ENCODE data around the gene PBX2.

Gene PBX2

GRCh38 chr6:32174416-32174815 is 15.6 kb downstream of the PBX2 start:
- no peak for DNase-seq (ENCODE audit: low read depth in 3 of 3)

DNA sequence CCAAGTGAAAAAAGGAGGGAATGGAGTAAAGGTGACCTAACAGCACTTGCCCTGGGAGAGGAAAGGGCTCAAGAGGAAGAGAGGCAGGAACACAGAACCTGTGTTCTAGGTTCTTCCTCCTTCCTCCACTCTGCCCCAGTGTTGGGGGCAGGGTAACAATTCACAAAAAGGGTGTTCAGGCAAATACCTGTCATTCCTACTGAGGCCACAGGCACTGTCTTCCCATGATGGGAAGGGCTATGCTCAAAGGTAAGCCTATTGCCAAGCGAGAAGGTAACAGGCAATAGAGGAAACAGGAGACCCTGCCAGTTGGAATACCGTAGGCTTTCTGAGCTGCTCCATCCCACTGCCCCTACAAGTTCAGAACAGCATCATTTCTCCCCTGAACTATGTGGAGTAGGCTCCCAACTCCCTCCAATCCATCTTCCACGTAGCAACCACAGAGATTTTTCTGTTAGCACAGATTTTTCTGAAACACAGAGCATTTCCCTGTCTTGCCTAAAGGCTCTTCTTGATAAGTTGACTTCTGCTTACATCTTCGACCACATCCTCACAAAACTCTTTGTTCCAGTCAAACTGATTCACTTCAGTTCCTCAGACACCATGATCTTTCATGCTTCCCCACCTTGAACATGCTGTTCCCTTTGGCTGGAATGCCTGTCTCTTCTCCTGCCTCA is 16.8 kb downstream of the PBX2 start:
- no peak for DNase-seq (ENCODE audit: low read depth in 3 of 3)

- no peak for DNase-seq (ENCODE audit: low read depth in 3 of 3)
These were observed 18.8 kb downstream of the PBX2 start for GRCh38 chr6:32171234-32171633.

DNA sequence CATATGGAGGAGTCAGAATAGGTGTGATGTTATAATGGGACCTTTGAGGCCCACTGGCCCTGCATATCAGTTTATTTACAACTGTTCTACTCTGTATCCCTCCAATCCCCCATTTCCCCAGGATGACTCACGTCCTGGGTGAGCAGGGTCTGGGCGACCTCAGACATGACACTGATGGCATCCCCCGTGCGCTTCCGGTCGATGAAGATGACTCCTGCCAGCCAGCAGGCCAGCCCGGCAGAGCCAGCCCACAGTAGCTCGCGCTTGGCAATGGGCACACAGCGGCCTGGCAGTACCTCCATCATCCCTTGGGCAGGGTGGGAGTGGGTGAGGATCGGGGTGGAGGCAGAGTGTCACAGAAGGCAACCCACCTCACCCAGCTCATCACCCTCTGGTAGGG is 19.7 kb downstream of the PBX2 start:
- DNase-seq (ENCODE audit: low read depth in 3 of 3), result no peak

- DNase-seq (ENCODE audit: low read depth in 3 of 3), result no peak
These were observed 21.0 kb downstream of the PBX2 start for GRCh38 chr6:32168807-32169591.

- no peak for DNase-seq (ENCODE audit: low read depth in 3 of 3)
These were observed 21.7 kb downstream of the PBX2 start for GRCh38 chr6:32168350-32168749.

- no peak for DNase-seq (ENCODE audit: low read depth in 3 of 3)
These were observed 22.2 kb downstream of the PBX2 start for GRCh38 chr6:32167761-32168262.

DNA sequence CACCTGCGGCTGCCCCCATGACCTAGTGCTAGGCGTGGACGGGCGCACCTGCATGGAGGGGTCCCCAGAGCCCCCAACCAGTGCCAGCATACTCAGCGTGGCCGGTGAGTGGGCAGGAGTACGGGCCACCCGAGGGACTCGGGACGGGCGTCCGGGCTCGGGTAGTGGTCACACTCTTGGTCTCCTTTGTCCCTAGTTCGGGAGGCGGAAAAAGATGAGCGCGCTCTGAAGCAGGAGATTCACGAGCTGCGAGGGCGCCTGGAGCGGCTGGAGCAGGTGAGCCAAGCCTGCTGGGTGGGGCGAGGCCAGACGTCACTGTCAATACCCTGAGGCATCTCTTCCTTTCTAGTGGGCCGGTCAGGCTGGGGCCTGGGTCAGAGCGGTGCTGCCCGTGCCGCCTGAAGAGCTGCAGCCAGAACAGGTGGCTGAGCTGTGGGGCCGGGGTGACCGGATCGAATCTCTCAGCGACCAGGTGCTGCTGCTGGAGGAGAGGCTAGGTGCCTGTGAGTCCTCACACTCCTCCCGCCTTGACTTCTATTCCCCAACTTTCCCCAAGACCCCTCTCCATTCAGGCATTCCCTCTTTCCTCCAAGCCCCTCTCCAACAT is 22.7 kb downstream of the PBX2 start:
- no peak for DNase-seq (ENCODE audit: low read depth in 3 of 3)

DNA sequence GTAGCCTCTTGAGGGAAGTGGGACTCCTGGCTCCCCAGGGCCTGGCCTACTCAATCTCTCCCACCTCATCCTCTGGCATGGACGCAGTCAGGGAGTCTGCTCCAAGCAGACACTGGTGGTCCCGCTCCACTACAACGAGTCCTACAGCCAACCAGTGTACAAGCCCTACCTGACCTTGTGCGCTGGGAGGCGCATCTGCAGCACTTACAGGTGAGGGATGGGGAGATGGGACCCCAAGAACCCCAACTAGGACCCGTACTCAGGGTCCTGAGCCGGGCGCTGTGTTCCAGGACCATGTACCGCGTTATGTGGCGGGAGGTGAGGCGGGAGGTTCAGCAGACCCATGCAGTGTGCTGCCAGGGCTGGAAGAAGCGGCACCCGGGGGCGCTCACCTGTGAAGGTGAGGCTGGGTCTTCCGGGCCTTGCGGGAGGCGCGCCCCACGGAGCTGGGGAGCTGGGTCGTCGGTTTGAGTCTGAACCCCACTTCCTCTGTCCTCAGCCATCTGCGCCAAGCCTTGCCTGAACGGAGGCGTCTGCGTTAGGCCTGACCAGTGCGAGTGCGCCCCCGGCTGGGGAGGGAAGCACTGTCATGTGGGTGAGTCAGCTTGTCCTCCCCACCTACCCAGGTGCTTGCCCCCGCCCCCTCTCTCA is 23.5 kb downstream of the PBX2 start:
- no peak for DNase-seq (ENCODE audit: low read depth in 3 of 3)

DNA sequence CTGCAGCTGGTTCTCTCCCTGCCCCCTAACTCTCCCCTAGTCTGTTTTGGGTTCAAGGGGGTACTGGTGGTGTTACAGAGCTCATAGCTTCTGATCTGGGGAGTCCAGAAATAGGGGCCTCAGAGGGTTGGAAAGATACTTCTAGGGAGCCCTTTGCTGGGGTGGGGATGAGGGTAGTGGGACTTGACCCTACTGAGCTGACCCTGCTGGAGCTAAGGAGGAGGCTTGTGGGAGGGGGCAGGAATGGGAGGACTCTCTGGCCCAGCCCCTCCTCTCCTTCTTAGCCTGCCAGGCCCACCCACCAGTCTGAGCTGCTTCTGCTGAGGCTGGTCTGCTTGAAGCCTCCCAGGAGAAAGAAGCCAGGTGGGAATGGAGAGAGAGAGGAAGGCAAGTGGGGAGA is 25.7 kb downstream of the PBX2 start, which contains the start of gene EGFL8:
EGFL8 (plus strand) TSS at position 301 of the 400 bp plus-strand sequence. CDS start 1,571 bp downstream, outside the sequence.
- no peak for DNase-seq (ENCODE audit: low read depth in 3 of 3)

GRCh38 chr6:32163559-32164258 is 26.3 kb downstream of the PBX2 start:
- DNase-seq (ENCODE audit: low read depth in 3 of 3), result no peak

DNA sequence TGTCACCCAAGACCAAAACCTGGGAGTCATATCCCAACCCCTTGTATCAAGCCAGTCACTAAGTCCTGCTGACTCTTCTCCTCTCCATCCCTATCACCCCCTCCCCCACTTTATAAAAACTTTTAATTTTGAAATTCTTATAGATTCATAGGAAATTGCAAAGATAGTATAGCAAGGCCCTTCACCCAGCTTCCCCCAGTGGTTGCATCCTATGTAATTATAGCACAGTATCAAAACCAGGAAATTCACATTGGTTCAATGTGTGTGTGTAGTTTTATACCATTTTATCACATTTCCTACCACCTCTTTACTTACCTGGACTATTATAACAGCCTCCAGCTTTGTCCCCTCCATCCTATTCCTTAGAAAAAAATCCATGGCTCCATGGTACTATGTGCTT is 31.9 kb downstream of the PBX2 start:
- no peak for DNase-seq (ENCODE audit: low read depth in 3 of 3)

- DNase-seq (ENCODE audit: low read depth in 3 of 3), result no peak
These were observed 33.1 kb downstream of the PBX2 start for GRCh38 chr6:32156891-32157290.

DNA sequence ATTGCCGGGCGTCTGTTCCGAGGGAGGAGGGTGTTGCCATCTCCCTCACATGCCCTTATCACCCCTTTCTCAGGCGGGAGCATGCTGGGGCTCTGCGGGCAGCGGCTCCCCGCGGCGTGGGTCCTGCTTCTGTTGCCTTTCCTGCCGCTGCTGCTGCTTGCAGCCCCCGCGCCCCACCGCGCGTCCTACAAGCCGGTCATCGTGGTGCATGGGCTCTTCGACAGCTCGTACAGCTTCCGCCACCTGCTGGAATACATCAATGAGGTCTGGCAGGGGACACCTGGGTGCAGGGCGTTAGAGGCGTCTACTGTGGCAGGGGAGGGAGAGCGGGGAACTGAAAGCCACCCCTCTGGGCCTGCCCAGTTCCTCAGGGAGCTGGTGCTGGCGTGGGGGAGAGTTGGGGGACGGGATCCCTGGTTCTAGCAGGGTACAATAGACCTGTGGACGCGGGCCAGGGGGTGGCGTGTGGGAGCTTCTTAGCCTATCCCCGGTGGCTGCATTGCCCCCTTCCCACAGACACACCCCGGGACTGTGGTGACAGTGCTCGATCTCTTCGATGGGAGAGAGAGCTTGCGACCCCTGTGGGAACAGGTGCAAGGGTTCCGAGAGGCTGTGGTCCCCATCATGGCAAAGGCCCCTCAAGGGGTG is 35.4 kb downstream of the PBX2 start:
- peak in 2 of 3 experiments; percentile 28 to 60 for DNase-seq (ENCODE audit: low read depth in 3 of 3)

DNA sequence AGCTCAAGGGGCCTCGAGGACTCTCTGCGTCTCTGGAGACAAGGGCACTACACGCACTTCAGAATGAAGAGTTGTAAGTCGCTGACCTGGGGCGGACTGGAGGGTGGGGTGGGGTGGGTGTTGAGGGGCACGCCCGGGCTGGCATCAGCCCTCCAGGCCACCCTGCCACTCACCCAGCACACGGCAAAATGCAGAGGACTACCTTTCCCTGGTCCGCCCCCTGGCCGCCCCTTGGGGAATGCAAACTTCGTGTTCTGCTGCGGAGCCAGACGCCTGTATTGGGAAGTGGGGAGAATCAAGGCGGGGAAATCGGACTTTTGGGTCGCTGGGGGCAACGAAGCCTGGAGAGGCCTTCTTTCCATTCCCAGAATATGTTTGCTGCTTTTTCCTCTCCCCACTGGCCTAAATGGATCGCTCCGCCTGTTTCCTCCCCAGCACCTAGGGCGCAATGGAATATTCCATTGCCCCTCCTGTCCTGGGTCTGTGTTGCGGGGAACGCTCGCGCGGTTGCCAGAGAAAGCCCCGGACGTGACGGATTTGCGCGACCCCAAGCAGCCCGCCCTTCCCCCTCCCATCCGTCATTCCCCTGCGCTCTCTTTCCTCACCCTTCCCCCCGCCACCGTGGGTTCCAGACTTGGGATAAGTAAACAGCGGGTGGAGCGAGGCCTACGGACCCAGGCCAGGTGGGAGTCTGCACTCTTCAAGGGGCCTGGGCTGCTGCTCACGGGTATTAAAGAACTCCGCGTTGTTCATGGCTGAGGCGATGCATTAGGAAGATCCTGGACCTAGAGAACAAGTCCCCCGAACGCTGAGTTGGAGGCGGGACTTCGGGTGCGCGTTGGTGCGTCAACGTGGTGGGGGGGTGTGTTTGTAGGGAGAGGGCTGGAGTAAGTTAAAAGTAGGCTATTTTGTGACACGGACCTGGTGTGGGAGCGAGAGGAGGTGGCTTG is 36.2 kb downstream of the PBX2 start, which contains the start of gene PPT2:
PPT2 (plus strand) TSS at position 578 of the 950 bp plus-strand sequence. CDS start 454 bp downstream, outside the sequence.
- DNase-seq (ENCODE audit: low read depth in 3 of 3), result peak; percentile 43 to 81 (median 60)

DNA sequence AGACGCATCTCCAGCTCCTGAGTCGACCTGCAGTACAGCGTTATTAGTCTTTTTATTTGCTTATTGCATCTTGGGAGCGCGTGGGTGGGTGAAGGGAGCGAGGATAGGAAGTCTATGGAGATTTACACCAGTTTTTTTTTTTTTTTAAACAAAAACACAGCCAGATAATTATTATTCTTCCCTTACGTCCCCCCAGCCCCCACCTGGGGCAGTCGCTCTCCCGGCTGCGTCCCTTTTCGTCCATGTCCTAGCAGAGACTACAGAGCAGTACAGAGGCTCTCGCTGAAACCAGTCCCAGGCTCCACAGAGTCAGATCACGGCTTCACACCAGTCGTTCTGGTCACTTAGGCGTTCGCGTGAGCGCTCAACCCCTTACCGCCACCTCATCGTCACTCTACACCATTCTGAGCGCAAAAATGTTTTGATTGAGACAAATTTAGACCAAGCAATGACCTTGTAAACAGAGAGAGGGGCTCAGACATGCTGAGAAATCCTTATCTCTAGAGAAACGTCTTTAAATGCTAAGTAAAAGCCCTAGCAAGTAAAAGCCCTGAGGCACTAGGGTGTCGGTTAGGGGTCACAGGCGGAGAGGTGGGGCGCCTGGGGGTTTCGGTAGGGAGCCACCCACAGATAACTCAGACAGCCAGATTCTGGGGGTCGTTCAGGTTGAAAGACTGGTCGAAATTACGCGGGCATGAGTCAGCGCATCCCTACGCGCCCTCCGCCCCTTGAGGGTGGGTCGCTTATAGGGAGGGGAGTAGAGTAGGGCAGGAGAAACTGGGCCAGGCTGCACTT is 37.0 kb downstream of the PBX2 start:
- no peak for DNase-seq (ENCODE audit: low read depth in 3 of 3)

GRCh38 chr6:32151863-32152768 is 37.9 kb downstream of the PBX2 start, which contains the start of gene PRRT1:
Gene PRRT1, minus strand, starts transcription at chr6:32151939. Its CDS starts 112 bp downstream, at chr6:32151827.
- DNase-seq (ENCODE audit: low read depth in 3 of 3), result no peak
